ENCODE results near the gene PMM2. TPM values are rescaled to one million over a fixed set of nuclear protein-coding genes. Genes with fewer than 3 reads are reported as not detected.
"Not testable (repeated sequence)": the region's sequence is repeated elsewhere in the genome, so short reads cannot be mapped to it uniquely, and the experiment has no call there.

The PMM2 gene
- total RNA-seq: 10 to 100 TPM; 41.7 to 41.8 TPM

- Mint-ChIP-seq H3K4me1 (peaks cover 38% of the 10 kb centered on the region), H3K4me3 (peak within 1 kb of the TSS; percentile 93), H3K27me3 (no peaks in the 10 kb centered on the region), H3K27ac (peak within 1 kb of the TSS; percentile 71), H3K9me3 (no peaks in the 10 kb centered on the region), H3K36me3 (ENCODE audit: low read depth) (peaks cover 18% of the 10 kb centered on the region)
- DNase-seq: peak; percentile 97
- CTCF ChIA-PET: interaction anchor here (0.8 to 2.7 kb wide), 7 partner anchors 9 to 230 kb away, joined by 3 to 16 read pairs (median 3); partner anchors contain the start of genes CARHSP1 and LITAFD
- POLR2A ChIA-PET: interaction anchor here (0.6 to 4.1 kb wide), 16 partner anchors 10 to 339 kb away, joined by 3 to 67 read pairs (median 5); partner anchors contain the start of genes CARHSP1 and HAPSTR1
Observed at GRCh38 chr16:8797364-8798173, at the start of gene PMM2, which contains the start of gene TMEM186. Gene PMM2 (plus strand): TSS chr16:8797839. CDS start chr16:8797883, 44 bp downstream. Gene TMEM186 (minus strand): TSS chr16:8797639. CDS start chr16:8797614, 25 bp downstream.

- H3K4me3 Mint-ChIP-seq; H3K4me1 Mint-ChIP-seq; H3K36me3 Mint-ChIP-seq (ENCODE audit: low read depth); H3K27ac Mint-ChIP-seq; CTCF ChIA-PET; POLR2A ChIA-PET; H3K27me3 Mint-ChIP-seq; DNase-seq; H3K9me3 Mint-ChIP-seq: not testable (repeated sequence)
Observed at GRCh38 chr16:8748944-8749343, 48.7 kb upstream of the PMM2 start.

GRCh38 chr16:8751481-8752311, 45.9 kb upstream of the PMM2 start:
- H3K4me1 Mint-ChIP-seq: no peaks in the 10 kb centered on the region
- H3K4me3 Mint-ChIP-seq: no peak overlapping the region
- no peak overlapping the region for H3K27ac Mint-ChIP-seq
- no peaks in the 10 kb centered on the region for H3K27me3 Mint-ChIP-seq
- ChIA-PET POLR2A (no interaction called here), CTCF (interaction anchor here (1.4 kb wide), 1 partner anchor 128 kb away, joined by 3 read pairs; no protein-coding TSS in a partner anchor)
- no peaks in the 10 kb centered on the region for H3K36me3 Mint-ChIP-seq (ENCODE audit: low read depth)
- no peaks in the 10 kb centered on the region for H3K9me3 Mint-ChIP-seq
- no peak for DNase-seq

GRCh38 chr16:8752706-8753105, 44.9 kb upstream of the PMM2 start:
- CTCF ChIA-PET: interaction anchor here (1.4 kb wide), 1 partner anchor 127 kb away, joined by 3 read pairs; no protein-coding TSS in a partner anchor
- no peak overlapping the region for H3K27ac Mint-ChIP-seq
- DNase-seq: no peak
- POLR2A ChIA-PET: no interaction called here
- no peaks in the 10 kb centered on the region for H3K4me1 Mint-ChIP-seq
- no peaks in the 10 kb centered on the region for H3K27me3 Mint-ChIP-seq
- no peaks in the 10 kb centered on the region for H3K36me3 Mint-ChIP-seq (ENCODE audit: low read depth)
- no peak overlapping the region for H3K4me3 Mint-ChIP-seq
- no peaks in the 10 kb centered on the region for H3K9me3 Mint-ChIP-seq

GRCh38 chr16:8753416-8754054, 44.1 kb upstream of the PMM2 start:
- POLR2A ChIA-PET: no interaction called here
- DNase-seq: no peak
- Mint-ChIP-seq H3K36me3 (ENCODE audit: low read depth) (no peaks in the 10 kb centered on the region), H3K4me3 (no peak overlapping the region), H3K4me1 (no peaks in the 10 kb centered on the region), H3K9me3 (no peaks in the 10 kb centered on the region), H3K27ac (no peak overlapping the region), H3K27me3 (no peaks in the 10 kb centered on the region)
- CTCF ChIA-PET: interaction anchor here (1.4 kb wide), 1 partner anchor 126 kb away, joined by 3 read pairs; no protein-coding TSS in a partner anchor

- Mint-ChIP-seq H3K4me3 (no peak overlapping the region), H3K4me1 (no peaks in the 10 kb centered on the region)
- POLR2A ChIA-PET: no interaction called here
Observed at GRCh38 chr16:8756755-8757154, 40.9 kb upstream of the PMM2 start.

GRCh38 chr16:8758022-8758421, 39.6 kb upstream of the PMM2 start:
- no peak for DNase-seq
- Mint-ChIP-seq H3K4me3 (no peak overlapping the region), H3K36me3 (ENCODE audit: low read depth) (no peaks in the 10 kb centered on the region)

More at GRCh38 chr16:8756755-8757154, 40.9 kb upstream of the PMM2 start:
- H3K27ac Mint-ChIP-seq: no peak overlapping the region
- no peaks in the 10 kb centered on the region for H3K36me3 Mint-ChIP-seq (ENCODE audit: low read depth)
- no peaks in the 10 kb centered on the region for H3K27me3 Mint-ChIP-seq
- H3K9me3 Mint-ChIP-seq: no peaks in the 10 kb centered on the region
- CTCF ChIA-PET: interaction anchor here (0.6 kb wide), 1 partner anchor 402 kb away, joined by 4 read pairs; no protein-coding TSS in a partner anchor
- DNase-seq: no peak

GRCh38 chr16:8760021-8760420, 37.6 kb upstream of the PMM2 start:
- Mint-ChIP-seq H3K4me3 (no peak overlapping the region), H3K27me3 (no peaks in the 10 kb centered on the region), H3K9me3 (no peaks in the 10 kb centered on the region), H3K27ac (no peak overlapping the region), H3K36me3 (ENCODE audit: low read depth) (no peaks in the 10 kb centered on the region), H3K4me1 (no peaks in the 10 kb centered on the region)
- DNase-seq: no peak
- ChIA-PET CTCF (no interaction called here), POLR2A (no interaction called here)

More at GRCh38 chr16:8758022-8758421, 39.6 kb upstream of the PMM2 start:
- Mint-ChIP-seq H3K27me3 (no peaks in the 10 kb centered on the region), H3K9me3 (no peaks in the 10 kb centered on the region), H3K27ac (no peak overlapping the region), H3K4me1 (no peaks in the 10 kb centered on the region)
- POLR2A ChIA-PET: no interaction called here
- CTCF ChIA-PET: no interaction called here

- Mint-ChIP-seq H3K27ac (no peak overlapping the region), H3K27me3 (no peaks in the 10 kb centered on the region), H3K4me3 (no peak overlapping the region), H3K4me1 (no peaks in the 10 kb centered on the region), H3K9me3 (no peaks in the 10 kb centered on the region), H3K36me3 (ENCODE audit: low read depth) (no peaks in the 10 kb centered on the region)
- no peak for DNase-seq
- ChIA-PET POLR2A (no interaction called here), CTCF (no interaction called here)
Observed at GRCh38 chr16:8761078-8761477, 36.6 kb upstream of the PMM2 start.

GRCh38 chr16:8762254-8762653, 35.4 kb upstream of the PMM2 start:
- ChIA-PET POLR2A (no interaction called here), CTCF (interaction anchor here (0.5 kb wide), 1 partner anchor 581 kb away, joined by 3 read pairs; no protein-coding TSS in a partner anchor)
- no peaks in the 10 kb centered on the region for H3K36me3 Mint-ChIP-seq (ENCODE audit: low read depth)
- no peak overlapping the region for H3K27ac Mint-ChIP-seq
- no peak for DNase-seq
- no peak overlapping the region for H3K4me3 Mint-ChIP-seq
- H3K9me3 Mint-ChIP-seq: no peaks in the 10 kb centered on the region
- no peaks in the 10 kb centered on the region for H3K4me1 Mint-ChIP-seq
- no peaks in the 10 kb centered on the region for H3K27me3 Mint-ChIP-seq

GRCh38 chr16:8763083-8763482, 34.6 kb upstream of the PMM2 start:
- ChIA-PET POLR2A (no interaction called here), CTCF (no interaction called here)
- Mint-ChIP-seq H3K4me1 (no peaks in the 10 kb centered on the region), H3K27ac (no peak overlapping the region), H3K27me3 (no peaks in the 10 kb centered on the region), H3K9me3 (no peaks in the 10 kb centered on the region), H3K4me3 (no peak overlapping the region), H3K36me3 (ENCODE audit: low read depth) (no peaks in the 10 kb centered on the region)
- no peak for DNase-seq

- Mint-ChIP-seq H3K36me3 (ENCODE audit: low read depth) (no peaks in the 10 kb centered on the region), H3K4me3 (no peak overlapping the region), H3K27me3 (no peaks in the 10 kb centered on the region), H3K9me3 (no peaks in the 10 kb centered on the region), H3K27ac (no peak overlapping the region), H3K4me1 (no peaks in the 10 kb centered on the region)
- ChIA-PET POLR2A (no interaction called here), CTCF (no interaction called here)
- no peak for DNase-seq
Observed at GRCh38 chr16:8763899-8764298, 33.7 kb upstream of the PMM2 start.

Data from activated CD4-positive, alpha-beta memory T cell treated with anti-CD3 and anti-CD28 coated beads, Interleukin-2, amount 10 ng/mL, durations not matched to agents 7 days and 5 days (primary cell).